Cerebellar cortex (tissue), 1 donor: ENCODE data around the gene PTPMT1.
"Not testable (repeated sequence)": the region's sequence is repeated elsewhere in the genome, so short reads cannot be mapped to it uniquely, and the experiment has no call there.

Source experiments
- DNase-seq: peaks from one replicate; pipeline ENCODE4 v3.0.0-alpha.2; 2015; ENCODE audit warnings: low spot score

The PTPMT1 gene

GRCh38 chr11:47546274-47546673, 19.1 kb upstream of the PTPMT1 start:
- not testable (repeated sequence) for DNase-seq

GRCh38 chr11:47550288-47551047, 14.9 kb upstream of the PTPMT1 start:
- no peak for DNase-seq

- DNase-seq, result peak; percentile 55
Measured at GRCh38 chr11:47551086-47551485, 14.3 kb upstream of the PTPMT1 start.

GRCh38 chr11:47552056-47552565, 13.3 kb upstream of the PTPMT1 start:
- DNase-seq, result peak; percentile 32

- peak; percentile 88 for DNase-seq
Measured at GRCh38 chr11:47552566-47553405, 12.6 kb upstream of the PTPMT1 start, which contains the start of gene CELF1. Gene CELF1 (minus strand): TSS chr11:47553132. CDS start chr11:47499523, 53,609 bp downstream.

- DNase-seq, result peak; percentile 67
Measured at GRCh38 chr11:47553406-47553743, 12.0 kb upstream of the PTPMT1 start.

GRCh38 chr11:47557004-47557403, 8.4 kb upstream of the PTPMT1 start:
- DNase-seq, result not testable (repeated sequence)

GRCh38 chr11:47558695-47559094, 6.7 kb upstream of the PTPMT1 start:
- DNase-seq, result no peak

- no peak for DNase-seq
Measured at GRCh38 chr11:47560426-47560825, 5.0 kb upstream of the PTPMT1 start.

GRCh38 chr11:47562393-47562792, 3.0 kb upstream of the PTPMT1 start:
- DNase-seq, result not testable (repeated sequence)

GRCh38 chr11:47564366-47564765, 1.0 kb upstream of the PTPMT1 start:
- not testable (repeated sequence) for DNase-seq

- DNase-seq, result no peak
Measured at GRCh38 chr11:47564933-47565339, 463 bp upstream of the PTPMT1 start.

GRCh38 chr11:47566149-47566698, 825 bp downstream of the PTPMT1 start:
- no peak for DNase-seq

- no peak for DNase-seq
Measured at GRCh38 chr11:47569646-47570045, 4.2 kb downstream of the PTPMT1 start.

GRCh38 chr11:47570651-47571356, 5.4 kb downstream of the PTPMT1 start:
- no peak for DNase-seq

- no peak for DNase-seq
Measured at GRCh38 chr11:47571357-47571729, 5.9 kb downstream of the PTPMT1 start.

GRCh38 chr11:47571895-47572294, 6.5 kb downstream of the PTPMT1 start:
- no peak for DNase-seq

GRCh38 chr11:47572715-47573255, 7.4 kb downstream of the PTPMT1 start:
- DNase-seq, result peak; percentile 42

- no peak for DNase-seq
Measured at GRCh38 chr11:47573321-47573720, 7.9 kb downstream of the PTPMT1 start.

- DNase-seq, result peak; percentile 54
Measured at GRCh38 chr11:47577460-47578041, 12.2 kb downstream of the PTPMT1 start.
